Peyer's patch (tissue), 4 donors: ENCODE data around the gene FFAR4.

Source experiments
- POLR2A ChIP-seq, 2 donors: fragments of 450-650 bp; IDR thresholded peaks; one replicate each; pipeline ENCODE4 v1.5.1; 2017; ENCODE audit warnings: antibody characterized with exemption in 2 of 2, mild to moderate bottlenecking in 2 of 2, moderate library complexity in 2 of 2
- TF ChIP-seq, protein P1 (sequence below), 6 experiments: fragments of 450-650 bp in 4 of 6; fragments of 200-600 bp in 2 of 6; sonication (generic) in 1 of 6; IDR thresholded peaks; one replicate each; pipeline ENCODE4 v1.5.1; 2017 to 2019; ENCODE audit warnings: antibody characterized with exemption in 6 of 6, mild to moderate bottlenecking in 3 of 6, moderate library complexity in 1 of 6

DNA sequence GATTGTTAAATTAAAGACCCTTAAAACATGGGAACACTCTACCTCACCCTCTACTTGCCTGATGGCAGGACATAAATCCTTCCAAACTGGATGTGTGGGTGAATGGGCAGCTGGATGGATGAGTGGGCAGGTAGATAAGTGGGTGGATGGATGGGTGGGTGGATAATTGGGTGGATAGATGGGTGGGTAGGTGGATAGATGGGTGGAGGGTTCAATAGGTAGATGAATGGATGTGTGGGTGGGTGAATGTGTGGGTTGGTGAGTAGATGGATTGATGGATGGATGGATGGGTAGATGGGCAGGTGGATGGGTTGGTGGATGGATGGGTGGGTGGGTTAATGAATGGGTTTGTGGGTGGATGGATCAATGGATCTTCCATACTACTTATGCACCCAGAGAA lies 18.9 kb upstream of the FFAR4 start:
- TF ChIP-seq, protein P1, sequence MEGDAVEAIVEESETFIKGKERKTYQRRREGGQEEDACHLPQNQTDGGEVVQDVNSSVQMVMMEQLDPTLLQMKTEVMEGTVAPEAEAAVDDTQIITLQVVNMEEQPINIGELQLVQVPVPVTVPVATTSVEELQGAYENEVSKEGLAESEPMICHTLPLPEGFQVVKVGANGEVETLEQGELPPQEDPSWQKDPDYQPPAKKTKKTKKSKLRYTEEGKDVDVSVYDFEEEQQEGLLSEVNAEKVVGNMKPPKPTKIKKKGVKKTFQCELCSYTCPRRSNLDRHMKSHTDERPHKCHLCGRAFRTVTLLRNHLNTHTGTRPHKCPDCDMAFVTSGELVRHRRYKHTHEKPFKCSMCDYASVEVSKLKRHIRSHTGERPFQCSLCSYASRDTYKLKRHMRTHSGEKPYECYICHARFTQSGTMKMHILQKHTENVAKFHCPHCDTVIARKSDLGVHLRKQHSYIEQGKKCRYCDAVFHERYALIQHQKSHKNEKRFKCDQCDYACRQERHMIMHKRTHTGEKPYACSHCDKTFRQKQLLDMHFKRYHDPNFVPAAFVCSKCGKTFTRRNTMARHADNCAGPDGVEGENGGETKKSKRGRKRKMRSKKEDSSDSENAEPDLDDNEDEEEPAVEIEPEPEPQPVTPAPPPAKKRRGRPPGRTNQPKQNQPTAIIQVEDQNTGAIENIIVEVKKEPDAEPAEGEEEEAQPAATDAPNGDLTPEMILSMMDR (IDR thresholded peaks at IDR 0.05): no peak
- no peak for TF ChIP-seq POLR2A (IDR thresholded peaks at IDR 0.05)
